T-helper 1 cell (primary cell): Measurements from ENCODE around the gene TMEM26.

ENCODE experiments used
- DNase-seq, 5 donors: peaks; one replicate each; pipeline ENCODE4 v3.0.0-alpha.2; 2012 to 2020

Gene TMEM26

DNA sequence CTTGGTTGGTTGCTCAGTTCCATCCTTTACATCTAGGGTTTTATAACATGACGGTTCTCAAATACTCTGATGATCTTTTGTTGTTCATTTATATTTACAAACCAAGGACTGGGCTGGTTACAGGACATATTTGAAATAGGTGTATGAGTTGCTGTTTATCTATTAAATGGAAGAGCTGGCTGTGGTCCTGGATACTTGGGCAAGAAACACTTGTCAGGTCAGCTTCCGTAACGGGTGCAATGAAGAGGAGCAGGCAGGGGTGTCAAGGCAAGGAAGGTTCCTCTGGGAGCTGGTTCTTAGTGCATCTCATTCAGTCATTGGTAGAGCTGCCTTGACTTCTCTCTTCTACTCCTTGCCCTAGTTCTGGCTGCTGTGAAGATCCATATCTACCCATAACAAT lies 4.8 kb upstream of the TMEM26 start:
- no peak for DNase-seq

DNA sequence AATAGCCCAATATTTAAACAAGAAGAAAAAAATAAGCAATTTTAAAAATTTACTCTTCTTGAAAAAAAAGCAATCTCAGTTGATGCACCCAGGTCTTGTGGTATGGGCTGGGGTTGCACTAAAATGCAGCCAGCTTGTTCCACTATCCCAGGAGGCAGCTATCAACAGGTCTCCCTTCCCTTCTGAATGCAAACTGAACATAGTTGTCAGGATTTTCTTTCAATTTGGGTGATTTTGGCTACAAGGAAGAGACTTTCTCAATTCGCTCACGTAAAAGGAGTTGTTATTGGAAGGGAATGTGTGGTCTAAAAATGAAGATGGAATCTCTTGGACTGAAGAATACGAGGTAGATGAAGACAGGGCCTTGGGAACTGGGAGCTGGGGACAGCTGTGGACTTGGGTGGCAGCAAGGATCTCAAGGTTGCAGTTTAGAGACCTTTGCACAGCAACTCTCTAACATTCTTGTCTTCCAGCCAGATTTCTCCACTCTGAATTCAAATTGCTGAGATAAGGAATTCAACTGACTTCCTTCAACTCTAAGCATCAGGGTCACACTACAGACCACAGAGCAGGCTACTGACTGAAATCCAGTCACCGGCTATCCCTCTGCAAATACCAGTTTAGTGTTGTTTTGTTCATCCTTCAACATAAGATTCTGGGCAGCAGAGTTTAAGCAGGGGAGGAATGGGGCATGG lies 3.1 kb upstream of the TMEM26 start:
- no peak for DNase-seq

GRCh38 chr10:61455656-61456055 lies 2.5 kb upstream of the TMEM26 start:
- DNase-seq: no peak

GRCh38 chr10:61454541-61454940 lies 1.4 kb upstream of the TMEM26 start:
- no peak for DNase-seq

- DNase-seq: no peak
These were observed 980 bp downstream of the TMEM26 start for GRCh38 chr10:61452151-61452651.

- no peak for DNase-seq
These were observed 1.8 kb downstream of the TMEM26 start for GRCh38 chr10:61451357-61451756.

DNA sequence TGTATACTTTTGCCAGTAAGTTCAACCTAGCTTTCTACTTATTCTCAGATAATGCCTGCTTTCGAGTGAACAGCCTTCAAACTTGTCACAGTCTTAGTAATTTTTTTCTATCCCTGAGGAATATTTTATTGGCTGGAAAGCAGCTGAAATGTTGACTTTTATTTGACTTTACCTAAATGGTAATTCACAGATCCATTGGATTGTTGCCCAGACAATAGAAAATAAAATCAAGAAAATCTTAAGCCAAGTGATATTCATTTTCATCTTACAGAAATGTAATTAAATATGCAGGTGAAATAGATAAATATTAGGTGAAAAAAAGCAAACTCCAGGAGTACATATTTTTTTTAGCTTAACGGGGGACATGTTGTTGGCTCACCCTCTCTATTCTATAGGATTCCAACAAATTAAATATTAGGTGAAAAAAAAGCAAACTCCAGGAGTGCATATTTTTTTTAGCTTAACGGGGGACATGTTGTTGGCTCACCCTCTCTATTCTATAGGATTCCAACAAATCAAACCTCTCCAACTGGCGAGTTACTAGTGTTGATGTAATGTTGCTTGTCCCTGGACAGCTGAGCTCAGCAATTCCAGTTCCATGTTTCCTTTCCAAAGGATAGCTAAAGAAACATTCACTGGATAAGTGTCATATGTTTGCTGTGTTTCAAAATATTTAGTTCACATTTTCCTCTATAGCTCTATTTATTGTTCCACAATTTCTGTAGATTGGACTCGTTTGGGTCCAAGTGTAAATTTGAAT lies 4.2 kb downstream of the TMEM26 start:
- DNase-seq: no peak

GRCh38 chr10:61448091-61448490 lies 5.1 kb downstream of the TMEM26 start:
- no peak for DNase-seq

DNA sequence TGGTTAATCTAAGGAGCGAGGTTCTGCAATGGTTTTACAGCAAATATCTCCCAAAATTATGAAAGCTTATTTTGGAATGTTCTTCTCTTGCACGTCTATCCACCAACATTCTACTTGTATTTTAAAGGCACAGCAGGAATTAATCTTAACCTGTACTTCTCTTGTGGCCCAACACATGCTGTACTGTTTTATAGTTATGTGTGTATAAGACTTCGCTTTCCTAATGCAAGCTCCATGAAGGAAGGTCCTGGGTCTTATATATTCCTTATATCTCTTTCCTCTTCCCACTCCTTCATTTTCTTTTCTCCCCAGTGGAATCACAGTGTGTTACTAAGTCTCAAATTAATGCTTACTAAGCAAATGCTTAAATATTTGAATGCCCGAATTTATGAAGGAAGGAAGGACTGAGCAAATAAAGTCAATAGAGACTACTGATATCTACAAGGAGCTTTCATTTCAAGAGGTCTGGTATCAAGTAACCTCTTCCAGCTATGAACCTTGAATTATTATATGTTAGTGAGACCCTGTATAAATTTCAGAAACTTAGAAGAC lies 14.0 kb downstream of the TMEM26 start:
- DNase-seq: no peak

GRCh38 chr10:61438141-61438988 lies 14.8 kb downstream of the TMEM26 start:
- DNase-seq: no peak

GRCh38 chr10:61423178-61423577 lies 30.0 kb downstream of the TMEM26 start:
- DNase-seq: no peak

DNA sequence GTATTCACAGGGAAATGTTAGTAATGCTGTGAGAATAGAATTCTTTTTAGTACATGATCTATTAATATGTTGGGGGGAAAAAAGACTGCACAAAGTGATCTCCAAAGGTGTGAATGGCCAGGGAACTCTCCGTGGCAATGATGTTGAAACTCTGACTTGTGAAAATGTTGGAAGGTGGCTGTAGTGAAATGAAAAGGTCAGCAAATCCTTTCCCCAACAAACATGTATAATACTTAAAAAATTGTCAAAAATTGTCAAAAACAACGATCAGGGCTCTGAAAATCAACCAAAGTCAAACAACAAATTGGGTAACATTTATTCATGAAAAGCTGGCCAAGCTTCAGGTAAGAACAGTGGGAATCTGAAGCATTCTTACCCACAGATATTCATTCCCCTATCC lies 35.5 kb downstream of the TMEM26 start:
- no peak for DNase-seq

- DNase-seq: no peak
These were observed 37.4 kb downstream of the TMEM26 start for GRCh38 chr10:61415824-61416223.

DNA sequence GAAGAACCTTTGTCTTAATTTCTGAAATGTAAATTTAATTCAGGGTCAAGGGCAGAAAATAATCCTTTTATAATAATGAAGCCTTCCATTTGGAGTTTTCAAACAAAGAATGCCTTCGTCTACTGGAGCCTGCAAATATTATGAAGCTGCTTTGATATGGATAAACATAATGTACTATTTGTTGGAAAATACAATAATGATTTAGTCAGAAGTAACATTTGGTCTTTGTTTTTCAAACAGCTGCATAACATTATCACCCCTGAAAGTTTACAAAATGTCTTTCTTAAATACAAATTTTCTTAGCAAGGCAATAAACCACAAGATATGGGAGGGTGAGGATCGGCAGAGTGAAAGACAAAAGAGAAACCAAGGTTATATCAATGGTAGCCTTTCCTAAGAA lies 41.5 kb downstream of the TMEM26 start:
- no peak for DNase-seq

DNA sequence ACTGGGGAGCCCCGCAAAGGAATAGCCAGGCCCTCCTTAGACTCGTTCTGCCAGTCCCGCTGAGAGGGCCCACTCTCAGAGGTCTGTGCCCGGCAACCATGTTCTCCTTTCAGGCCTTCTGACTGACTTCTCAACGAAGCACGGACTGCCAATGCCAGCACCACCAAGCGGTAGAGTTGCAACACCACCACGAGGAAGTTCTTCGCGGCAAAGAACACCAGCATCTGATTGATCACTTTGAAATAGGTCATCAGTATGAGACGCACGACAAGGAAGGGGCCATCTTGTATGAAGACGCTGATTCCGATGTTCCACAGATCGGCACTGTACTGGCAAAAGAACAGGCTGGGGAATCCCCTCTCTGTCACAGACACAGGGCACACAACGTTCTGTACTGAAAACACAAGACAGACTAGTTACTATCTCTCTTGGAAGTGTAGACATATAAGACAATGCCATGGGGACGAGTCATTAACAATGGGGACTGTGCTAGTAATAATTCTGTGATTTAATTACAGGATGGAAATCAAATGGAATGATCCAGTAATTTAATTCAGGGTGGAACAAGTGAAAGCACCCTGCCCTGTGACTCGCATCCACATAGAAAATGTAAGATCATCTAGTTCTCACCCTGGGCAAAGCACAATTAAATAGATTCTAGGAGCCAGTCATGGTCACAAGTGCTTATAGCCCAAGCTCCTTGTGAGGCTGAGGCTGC lies 42.7 kb downstream of the TMEM26 start:
- no peak for DNase-seq

GRCh38 chr10:61409157-61409556 lies 44.0 kb downstream of the TMEM26 start:
- DNase-seq: no peak

DNA sequence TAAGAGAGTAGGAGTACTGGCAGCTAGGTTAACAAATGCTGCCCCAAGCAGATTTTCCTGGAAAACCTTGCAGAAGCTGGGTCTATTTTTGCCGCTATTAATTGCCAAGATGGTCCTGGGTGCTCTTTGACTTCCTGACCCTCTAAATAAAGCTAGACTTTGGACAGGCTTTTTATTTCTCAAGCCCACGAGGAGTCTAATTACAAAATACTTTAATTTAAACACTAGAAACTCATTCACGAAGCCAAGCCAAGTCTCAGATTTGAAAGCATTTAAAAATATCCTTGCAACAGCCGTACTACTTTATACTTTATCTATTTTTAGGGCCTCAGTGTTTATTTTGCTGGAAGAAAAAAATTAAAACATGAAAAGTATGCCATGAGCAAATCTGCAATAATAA lies 45.1 kb downstream of the TMEM26 start:
- no peak for DNase-seq

- no peak for DNase-seq
These were observed 46.4 kb downstream of the TMEM26 start for GRCh38 chr10:61406736-61407135.

DNA sequence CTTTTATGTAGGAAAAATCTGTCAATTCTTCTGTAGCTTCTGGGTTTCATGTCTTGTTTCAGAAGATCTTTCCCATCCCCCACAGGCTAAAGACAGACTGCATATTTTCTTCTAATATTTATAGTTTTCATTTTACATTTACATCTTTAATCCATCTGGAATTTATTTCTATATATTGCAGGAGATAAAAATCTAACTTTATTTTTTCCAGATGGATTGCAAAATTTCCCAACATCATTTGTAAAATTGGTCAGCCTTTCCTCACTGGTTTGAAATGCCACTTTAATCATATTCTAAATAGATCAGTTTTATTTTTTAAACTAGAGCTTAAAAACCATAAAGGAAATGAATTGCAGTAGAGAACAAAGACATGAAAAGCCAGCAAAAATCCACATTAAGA lies 46.9 kb downstream of the TMEM26 start:
- DNase-seq: no peak

- no peak for DNase-seq
These were observed 48.4 kb downstream of the TMEM26 start for GRCh38 chr10:61404751-61405150.

DNA sequence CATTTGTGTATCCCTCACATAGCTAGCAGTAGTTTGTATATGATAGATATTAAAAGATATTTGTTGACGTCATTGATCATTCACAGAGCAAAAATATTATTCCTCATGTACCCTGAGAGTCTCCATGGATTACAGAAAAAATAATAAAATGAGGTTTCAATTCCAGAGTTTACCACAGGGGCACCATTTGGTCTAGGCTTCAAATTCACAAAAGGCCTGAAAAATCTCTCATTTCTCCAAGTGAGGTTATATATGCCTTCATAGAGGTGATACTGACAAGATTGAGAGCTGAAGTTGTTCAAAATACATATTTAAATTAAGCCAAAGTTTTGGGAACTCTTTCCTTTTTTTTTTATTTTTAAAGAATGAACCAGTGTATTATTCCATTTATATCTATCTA lies 52.7 kb downstream of the TMEM26 start:
- DNase-seq: no peak

- no peak for DNase-seq
These were observed 53.8 kb downstream of the TMEM26 start for GRCh38 chr10:61399406-61399805.
